ENCODE measurements around the gene CFAP410. TPM values are rescaled to one million over a fixed set of nuclear protein-coding genes. Genes with fewer than 3 reads are reported as not detected.
"Not testable (repeated sequence)": the region's sequence is repeated elsewhere in the genome, so short reads cannot be mapped to it uniquely, and the experiment has no call there.

The CFAP410 gene
- total RNA-seq, 2 donors from 2014 or later, result 48.8 to 51.3 TPM

GRCh38 chr21:44364151-44365053 lies 25.2 kb upstream of the CFAP410 start:
- H3K4me3 ChIP-seq, result no peak overlapping the region
- no peaks in the 10 kb centered on the region for H3K4me1 ChIP-seq (ENCODE audit: control insufficient read depth in 1 of 2, low read depth in 2 of 2)
- H3K9me3 ChIP-seq, result no peaks in the 10 kb centered on the region
- no peak overlapping the region for H3K27ac ChIP-seq
- no peak for TF ChIP-seq CTCF (IDR thresholded peaks at IDR 0.05)
- ATAC-seq (ENCODE audit: insufficient number of reproducible peaks, low FRiP score, low read depth), result no peak
- H3K27me3 ChIP-seq (replicated peaks; ENCODE audit: insufficient read depth), result no peaks in the 10 kb centered on the region
- H3K36me3 ChIP-seq, result no peaks in the 10 kb centered on the region
- no peak for DNase-seq (ENCODE audit: low spot score)

- TF ChIP-seq CTCF (IDR thresholded peaks at IDR 0.05), result no peak
- H3K9me3 ChIP-seq, result no peaks in the 10 kb centered on the region
- H3K4me3 ChIP-seq, result no peak overlapping the region
- DNase-seq (ENCODE audit: low spot score), result no peak
- ATAC-seq (ENCODE audit: insufficient number of reproducible peaks, low FRiP score, low read depth), result no peak
- no peaks in the 10 kb centered on the region for H3K4me1 ChIP-seq (ENCODE audit: control insufficient read depth in 1 of 2, low read depth in 2 of 2)
- H3K27me3 ChIP-seq (replicated peaks; ENCODE audit: insufficient read depth), result no peaks in the 10 kb centered on the region
- no peaks in the 10 kb centered on the region for H3K36me3 ChIP-seq
- no peak overlapping the region for H3K27ac ChIP-seq
Observed at GRCh38 chr21:44363278-44363677, 24.1 kb upstream of the CFAP410 start.

- H3K27ac ChIP-seq; H3K27me3 ChIP-seq (replicated peaks; ENCODE audit: insufficient read depth); H3K4me1 ChIP-seq (ENCODE audit: control insufficient read depth in 1 of 2, low read depth in 2 of 2); DNase-seq (ENCODE audit: low spot score); H3K9me3 ChIP-seq; H3K4me3 ChIP-seq; ATAC-seq (ENCODE audit: insufficient number of reproducible peaks, low FRiP score, low read depth); H3K36me3 ChIP-seq: not testable (repeated sequence)
Observed at GRCh38 chr21:44361903-44362302, 22.7 kb upstream of the CFAP410 start.

DNA sequence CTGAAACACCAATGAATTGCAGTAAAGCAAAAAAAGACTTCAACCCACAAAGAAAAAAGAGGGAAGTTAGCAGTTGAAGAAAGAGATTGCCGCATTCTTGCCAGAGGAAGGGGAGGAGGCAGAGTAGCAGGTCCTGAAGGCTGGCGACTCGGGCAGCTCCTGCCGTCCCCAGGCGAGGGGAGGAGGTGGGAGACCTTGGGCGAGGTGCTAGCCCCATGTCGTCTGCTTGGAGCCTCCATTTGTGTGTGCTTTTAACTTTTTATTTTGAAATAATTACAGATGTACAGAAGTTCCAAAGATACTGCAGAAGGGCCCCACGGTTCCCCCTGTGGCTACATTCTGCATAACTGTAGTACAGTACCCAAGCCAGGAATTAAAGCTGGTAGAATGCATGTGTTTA lies 21.0 kb upstream of the CFAP410 start:
- Histone ChIP-seq H3K9me3 (no peaks in the 10 kb centered on the region), H3K36me3 (no peaks in the 10 kb centered on the region), H3K27ac (no peak overlapping the region), H3K27me3 (replicated peaks; ENCODE audit: insufficient read depth) (no peaks in the 10 kb centered on the region), H3K4me3 (no peak overlapping the region), H3K4me1 (ENCODE audit: control insufficient read depth in 1 of 2, low read depth in 2 of 2) (no peaks in the 10 kb centered on the region)
- DNase-seq (ENCODE audit: low spot score) (no peak), ATAC-seq (ENCODE audit: insufficient number of reproducible peaks, low FRiP score, low read depth) (no peak)
- TF ChIP-seq CTCF (IDR thresholded peaks at IDR 0.05), result no peak

DNA sequence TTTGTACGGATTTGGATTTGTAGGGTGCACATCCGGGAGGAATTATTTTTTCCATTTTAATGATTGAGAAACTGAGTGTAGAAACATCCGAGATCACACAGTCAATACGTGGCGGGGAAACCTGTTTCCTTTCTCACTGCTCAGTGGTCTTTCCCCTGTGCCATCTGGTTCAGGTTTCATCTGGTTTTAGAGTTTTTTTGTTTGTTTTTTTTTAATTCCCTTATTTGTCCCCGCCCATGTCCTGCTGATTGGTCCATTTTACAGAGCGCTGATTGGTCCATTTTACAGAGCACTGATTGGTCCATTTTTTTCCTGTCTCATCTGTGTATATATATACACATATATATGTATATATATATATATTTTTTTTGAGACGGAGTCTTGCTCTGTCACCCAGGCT lies 20.2 kb upstream of the CFAP410 start:
- DNase-seq (ENCODE audit: low spot score) (no peak), ATAC-seq (ENCODE audit: insufficient number of reproducible peaks, low FRiP score, low read depth) (no peak)
- H3K27ac ChIP-seq, result no peak overlapping the region
- H3K27me3 ChIP-seq (replicated peaks; ENCODE audit: insufficient read depth), result no peaks in the 10 kb centered on the region
- TF ChIP-seq CTCF (IDR thresholded peaks at IDR 0.05), result no peak
- H3K9me3 ChIP-seq, result no peaks in the 10 kb centered on the region
- no peak overlapping the region for H3K4me3 ChIP-seq
- H3K36me3 ChIP-seq, result no peaks in the 10 kb centered on the region
- no peaks in the 10 kb centered on the region for H3K4me1 ChIP-seq (ENCODE audit: control insufficient read depth in 1 of 2, low read depth in 2 of 2)
